Fibroblast of gingiva (primary cell): Measurements from ENCODE around the gene ZNF785.
"Not testable (repeated sequence)": the region's sequence is repeated elsewhere in the genome, so short reads cannot be mapped to it uniquely, and the experiment has no call there.

Experiments used
- DNase-seq: peaks from one replicate; pipeline ENCODE4 v3.0.0-alpha.2; 2011; ENCODE audit warnings: low read depth

ZNF785 gene

DNA sequence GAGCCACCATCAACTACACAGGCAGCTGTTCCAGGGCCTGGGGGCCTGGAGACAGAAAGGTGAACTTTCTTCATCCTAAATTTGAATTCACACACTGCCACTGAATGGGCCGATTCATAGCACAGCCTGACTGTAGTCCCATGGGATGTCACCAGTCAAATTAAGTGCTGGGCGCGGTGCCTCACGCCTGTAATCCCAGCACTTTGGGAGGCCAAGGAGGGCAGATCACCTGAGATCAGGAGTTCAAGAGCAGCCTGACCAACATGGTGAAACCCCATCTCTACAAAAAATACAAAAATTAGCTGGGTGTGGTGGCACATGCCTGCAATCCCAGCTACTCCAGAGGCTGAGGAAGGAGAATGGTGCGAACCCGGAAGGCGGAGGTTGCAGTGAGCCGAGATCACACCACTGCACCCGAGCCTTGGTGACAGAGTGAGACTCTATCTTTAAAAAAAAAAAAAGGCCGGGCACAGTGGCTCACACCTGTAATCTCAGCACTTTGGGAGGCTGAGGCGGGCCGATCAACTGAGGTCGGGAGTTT lies 45.4 kb downstream of the ZNF785 start:
- not testable (repeated sequence) for DNase-seq

DNA sequence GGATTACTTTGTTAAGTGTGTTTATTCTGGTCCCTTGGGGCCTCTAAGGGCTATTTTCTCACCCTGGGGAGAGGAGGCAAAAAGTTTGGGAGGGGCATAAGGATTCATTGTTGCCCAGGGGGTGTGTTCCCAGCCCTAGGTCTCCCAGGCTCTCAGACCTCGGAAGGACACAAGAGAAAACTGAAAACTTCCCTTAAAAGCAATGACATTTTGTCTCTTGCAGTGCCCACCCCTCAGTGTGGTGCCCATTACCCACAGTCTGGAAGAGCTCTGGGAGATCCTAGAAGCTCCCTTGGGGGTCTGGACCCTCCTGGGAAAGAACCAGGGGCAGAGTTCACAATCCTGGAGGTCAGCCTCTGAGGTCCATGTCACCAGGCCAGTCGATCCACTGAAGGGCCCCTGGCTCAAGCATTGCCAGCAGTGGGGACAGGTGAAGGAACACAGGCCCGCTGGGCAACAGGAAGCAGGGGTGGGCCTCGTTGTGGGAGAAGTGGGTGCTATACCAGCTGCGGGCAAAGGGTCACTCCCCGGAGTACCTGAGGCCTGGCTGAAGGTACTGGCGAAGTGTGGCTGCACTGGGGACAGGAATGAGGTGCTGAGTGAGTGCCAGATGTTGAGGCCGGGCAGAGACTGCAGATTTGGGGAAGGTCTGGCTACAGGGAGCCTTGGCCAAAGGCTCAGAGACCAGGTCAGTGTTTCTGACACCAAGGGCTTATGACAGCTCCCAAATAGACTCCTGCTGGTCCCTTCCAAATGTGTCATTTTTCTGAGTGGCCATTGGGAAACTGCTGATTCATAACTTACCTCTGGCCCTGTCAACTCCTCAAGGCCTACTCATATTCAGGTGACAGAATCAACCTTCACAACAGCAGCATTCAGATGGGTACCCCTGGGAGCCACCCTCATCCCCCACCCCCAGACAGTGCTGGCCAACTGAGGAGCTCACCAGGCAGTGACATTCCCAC lies 46.2 kb downstream of the ZNF785 start:
- DNase-seq: no peak

GRCh38 chr16:30536391-30537024 lies 49.0 kb downstream of the ZNF785 start:
- not testable (repeated sequence) for DNase-seq

- peak; percentile 71 for DNase-seq
These were observed 49.7 kb downstream of the ZNF785 start for GRCh38 chr16:30535777-30536190.

DNA sequence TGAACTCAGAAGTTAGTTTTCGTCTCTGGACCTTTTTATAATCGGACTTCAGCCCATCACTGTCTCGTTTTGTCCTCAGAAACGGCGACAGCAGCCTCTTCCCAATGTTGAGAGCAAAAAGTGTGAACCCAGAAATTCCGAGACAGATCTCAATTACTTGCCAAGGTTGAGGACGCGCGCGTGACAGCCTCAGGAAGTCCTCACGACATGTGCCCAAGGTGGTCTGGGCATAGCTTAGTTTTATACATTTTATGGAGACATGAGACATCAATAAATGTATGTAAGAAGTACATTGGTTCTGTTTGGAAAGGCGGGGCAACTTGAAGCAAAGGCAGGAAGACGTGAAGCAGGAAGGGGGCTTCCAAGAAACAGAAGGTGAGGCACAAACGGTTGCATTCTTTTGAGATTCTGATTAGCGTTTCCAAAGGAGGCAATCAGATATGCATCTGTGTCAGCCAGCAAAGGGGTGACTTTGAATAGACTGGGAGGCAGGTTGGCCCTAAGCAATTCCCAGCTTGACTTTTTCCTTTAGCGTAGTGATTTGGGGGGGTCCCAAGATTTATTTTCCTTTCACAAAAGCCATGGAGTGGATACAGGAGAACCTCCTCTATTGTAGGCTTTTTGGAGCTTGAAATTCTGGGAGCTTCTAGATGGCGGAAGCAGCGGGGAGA lies 50.3 kb downstream of the ZNF785 start:
- no peak for DNase-seq

DNA sequence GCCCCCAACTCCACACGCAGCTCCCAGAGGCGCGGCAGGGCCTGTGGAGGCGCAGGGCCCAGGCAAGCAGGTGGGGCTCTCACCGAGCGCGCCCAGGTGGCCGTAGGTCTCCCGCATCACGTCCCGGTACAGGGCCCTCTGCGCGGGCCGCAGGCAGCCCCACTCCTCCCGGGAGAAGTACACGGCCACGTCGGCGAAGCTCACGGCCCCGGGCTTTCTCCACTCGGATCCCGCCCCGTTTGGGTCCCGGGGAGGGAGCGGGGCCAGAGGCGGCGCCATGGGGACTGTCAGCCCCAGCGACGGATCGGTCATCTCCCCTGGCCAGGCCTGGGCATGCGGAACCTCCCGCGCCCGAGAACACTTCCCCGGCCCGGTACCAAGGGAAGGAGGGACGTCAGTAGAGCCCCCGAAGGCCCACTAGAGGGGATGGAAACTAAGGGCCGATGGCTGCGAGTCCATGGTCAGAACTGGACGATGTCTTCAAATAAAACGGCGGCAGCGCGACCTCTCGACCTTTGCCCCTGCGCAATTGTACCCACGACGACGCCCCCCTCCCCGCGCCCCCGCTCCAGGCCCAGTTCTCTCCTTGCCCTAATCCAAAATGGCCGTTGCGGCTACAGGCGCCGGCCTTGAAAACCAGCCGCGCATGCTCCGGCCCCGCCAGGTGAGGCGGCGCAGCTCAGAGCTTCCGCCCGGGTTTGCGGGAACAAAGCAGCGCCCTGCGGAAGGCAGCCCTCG lies 51.0 kb downstream of the ZNF785 start, which contains the start of gene ZNF747:
Gene ZNF747 (minus strand): TSS at position 491 of the 738 bp plus-strand sequence. CDS start 179 bp downstream, at position 312.
- peak; percentile 83 for DNase-seq

GRCh38 chr16:30533748-30534367 lies 51.6 kb downstream of the ZNF785 start:
- DNase-seq: no peak

DNA sequence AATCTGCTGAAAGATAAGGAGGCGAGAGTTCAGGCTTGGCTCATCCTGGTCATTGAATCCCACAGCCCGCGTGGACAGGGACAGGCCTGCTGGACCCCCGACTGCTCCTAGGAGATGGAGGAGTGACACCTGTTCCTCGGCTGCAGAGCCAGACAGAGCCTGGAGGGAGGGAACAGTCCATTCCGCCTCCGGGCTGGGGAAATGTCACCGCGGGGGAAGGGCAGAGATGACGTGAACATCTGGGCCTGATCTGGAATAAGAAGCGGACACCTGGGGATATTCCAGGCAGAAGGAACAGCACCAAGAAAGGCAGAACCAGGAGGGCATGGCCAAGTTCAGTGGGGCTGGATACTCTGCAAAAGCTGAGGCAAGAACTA lies 52.4 kb downstream of the ZNF785 start:
- no peak for DNase-seq

- no peak for DNase-seq
These were observed 53.0 kb downstream of the ZNF785 start for GRCh38 chr16:30532285-30533145.
